GM03348 (cell line): ENCODE measurements around the gene CCDC28B.

Experiments used
- DNase-seq: peaks from one replicate; pipeline ENCODE4 v3.0.0; 2012; ENCODE audit warnings: low spot score

Gene CCDC28B

DNA sequence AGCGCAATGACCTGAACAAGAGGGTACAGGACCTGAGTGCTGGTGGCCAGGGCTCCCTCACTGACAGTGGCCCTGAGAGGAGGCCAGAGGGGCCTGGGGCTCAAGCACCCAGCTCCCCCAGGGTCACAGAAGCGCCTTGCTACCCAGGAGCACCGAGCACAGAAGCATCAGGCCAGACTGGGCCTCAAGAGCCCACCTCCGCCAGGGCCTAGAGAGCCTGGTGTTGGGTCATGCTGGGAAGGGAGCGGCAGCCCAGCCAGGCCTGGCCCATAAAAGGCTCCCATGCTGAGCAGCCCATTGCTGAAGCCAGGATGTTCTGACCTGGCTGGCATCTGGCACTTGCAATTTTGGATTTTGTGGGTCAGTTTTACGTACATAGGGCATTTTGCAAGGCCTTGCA, 5.4 kb upstream of the CCDC28B start:
- DNase-seq, result no peak

DNA sequence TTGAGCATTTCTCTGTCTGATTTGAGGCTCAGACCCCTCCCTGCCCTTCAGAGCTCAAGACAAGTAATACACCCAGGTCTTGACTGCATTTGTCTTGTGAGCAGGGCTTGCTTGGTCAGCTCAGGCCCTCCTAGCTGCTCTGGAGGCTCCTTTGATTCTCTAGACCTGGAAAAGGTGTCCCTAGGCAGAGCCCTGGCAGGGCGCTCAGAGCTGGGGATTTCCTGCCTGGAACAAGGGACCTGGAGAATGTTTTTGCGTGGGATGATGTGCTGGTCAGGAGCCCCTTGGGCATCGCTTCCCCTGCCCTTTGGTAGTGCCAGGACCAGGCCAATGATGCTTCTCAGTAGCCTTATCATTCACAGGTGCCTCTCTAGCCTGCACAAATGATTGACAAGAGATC, 4.9 kb upstream of the CCDC28B start:
- DNase-seq, result no peak

DNA sequence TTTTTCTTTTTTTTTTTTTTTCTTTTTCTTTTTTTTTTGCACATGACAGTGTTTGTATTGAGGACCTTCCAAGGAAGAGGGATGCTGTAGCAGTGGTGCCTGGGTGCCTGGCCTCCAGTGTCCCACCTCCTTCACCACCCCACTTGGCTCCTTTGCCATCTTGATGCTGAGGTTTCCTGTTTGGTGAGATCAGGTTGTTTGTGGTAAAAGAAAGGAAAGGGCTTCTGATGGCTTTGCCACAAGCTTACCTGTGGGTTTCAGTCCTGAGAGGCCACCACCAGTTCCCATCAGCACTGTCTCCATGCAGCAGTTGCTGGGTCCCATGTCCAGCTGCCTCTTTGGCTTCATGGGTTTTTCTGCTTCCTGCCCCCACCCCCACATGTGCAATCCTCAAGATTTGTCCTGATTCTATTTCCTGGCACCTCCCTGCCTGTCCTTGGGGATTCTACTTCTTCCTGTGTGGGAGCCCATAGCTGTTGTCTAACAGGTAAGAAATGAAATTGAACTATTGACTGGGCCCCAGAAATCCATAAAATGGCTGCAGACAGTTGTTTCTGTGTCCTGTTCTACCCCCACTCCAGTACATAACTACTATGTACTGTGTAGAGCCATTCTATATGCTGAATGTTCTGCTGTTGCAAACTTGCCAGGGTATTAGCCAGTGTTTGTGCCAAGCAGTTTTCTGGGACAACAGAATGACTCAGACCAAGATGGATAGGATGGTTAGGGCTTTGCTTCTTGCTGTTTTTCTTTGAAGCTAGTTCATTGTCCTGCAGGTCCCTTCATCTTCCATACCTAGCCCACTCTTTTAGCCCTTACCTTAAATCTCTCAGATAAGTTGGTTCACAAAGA, 4.2 kb upstream of the CCDC28B start:
- no peak for DNase-seq

GRCh38 chr1:32197074-32197473, 3.3 kb upstream of the CCDC28B start:
- no peak for DNase-seq

DNA sequence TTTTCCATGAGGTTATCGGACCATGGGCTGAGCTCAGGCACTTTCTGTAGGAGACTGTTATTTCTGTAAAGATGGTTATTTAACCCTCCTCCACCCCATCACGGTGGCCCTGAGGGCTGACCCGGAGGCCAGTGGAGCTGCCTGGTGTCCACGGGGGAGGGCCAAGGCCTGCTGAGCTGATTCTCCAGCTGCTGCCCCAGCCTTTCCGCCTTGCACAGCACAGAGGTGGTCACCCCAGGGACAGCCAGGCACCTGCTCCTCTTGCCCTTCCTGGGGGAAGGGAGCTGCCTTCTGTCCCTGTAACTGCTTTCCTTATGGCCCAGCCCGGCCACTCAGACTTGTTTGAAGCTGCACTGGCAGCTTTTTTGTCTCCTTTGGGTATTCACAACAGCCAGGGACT, 2.6 kb upstream of the CCDC28B start:
- no peak for DNase-seq

GRCh38 chr1:32198237-32199042, 2.0 kb upstream of the CCDC28B start:
- no peak for DNase-seq

DNA sequence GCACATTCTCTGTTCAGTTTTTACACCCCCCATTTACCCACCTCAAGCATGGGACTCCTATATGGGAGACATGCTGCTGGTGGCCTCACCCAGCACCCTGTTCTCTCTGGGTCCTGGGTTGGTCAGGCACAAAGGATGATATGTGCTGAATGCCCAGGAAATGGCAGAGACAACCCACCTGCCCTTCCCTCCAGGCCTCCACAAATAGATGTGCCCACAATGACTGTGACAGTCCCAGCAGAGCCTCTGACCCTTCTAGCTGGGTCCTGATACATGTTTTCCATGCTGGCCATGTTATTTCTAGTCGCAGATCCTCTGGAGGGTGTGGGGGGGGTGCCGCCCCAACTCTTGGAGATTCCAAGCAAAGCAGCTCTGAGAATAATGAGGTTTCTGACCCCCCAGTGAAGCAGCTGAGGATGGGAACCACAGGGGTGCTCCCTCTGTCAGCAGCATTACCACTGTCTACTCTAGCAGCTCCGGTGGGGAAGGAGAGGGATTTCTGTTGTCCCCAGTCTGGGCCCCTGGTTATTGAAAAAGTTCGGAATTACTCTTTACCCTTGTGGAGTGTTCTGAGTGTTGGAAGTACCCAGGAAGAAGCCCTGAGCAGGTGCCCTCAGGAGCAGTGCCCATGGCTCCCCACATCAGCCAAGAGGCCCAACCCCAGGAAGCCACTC, 1.2 kb upstream of the CCDC28B start:
- no peak for DNase-seq

DNA sequence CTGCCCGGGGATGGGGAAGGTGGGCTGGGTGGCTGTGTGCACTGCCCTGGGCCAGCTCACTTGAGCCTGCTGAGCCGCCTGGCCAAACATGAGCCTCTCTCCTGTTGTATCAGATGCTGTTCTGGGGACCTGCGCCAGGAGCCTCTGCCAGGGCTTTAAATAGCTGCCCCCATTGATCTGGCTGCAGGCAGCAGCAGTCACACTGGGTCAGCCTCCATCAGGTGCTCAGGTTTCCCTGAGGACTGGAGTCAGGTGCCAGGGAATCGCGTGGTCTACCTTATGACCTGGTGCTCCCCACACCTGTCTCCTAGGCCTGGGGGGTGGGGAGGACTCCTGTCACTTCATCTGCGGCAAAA, 700 bp upstream of the CCDC28B start:
- DNase-seq, result no peak

- peak; percentile 79 for DNase-seq
Observed at GRCh38 chr1:32201011-32201855, 838 bp downstream of the CCDC28B start.

DNA sequence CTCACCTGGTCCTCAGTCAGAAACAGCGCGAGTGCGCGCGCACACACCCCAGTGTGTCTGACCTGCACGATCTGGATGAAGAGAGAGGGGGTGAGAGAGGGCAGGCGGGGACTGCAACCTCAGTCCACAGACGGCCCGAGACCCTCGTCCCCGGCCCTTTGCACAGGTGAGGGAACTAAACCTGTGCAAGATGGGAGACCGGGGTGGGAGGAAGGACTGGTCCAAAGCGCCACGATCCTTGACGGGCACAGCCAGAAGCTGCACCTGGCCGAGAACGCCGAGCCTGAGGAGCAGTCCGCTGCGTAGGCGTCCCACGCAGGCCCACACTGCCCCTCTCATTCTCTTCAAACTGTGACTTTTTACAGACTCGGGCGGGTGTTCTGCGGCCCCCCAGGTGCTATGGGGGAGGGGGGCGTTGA, 4.6 kb downstream of the CCDC28B start:
- DNase-seq, result no peak

GRCh38 chr1:32205401-32206370, 5.3 kb downstream of the CCDC28B start, which contains the start of gene IQCC:
Gene IQCC, plus strand, starts transcription at chr1:32205671. Its CDS starts 11 bp downstream, at chr1:32205682.
- peak; percentile 96 for DNase-seq

GRCh38 chr1:32208469-32208868, 8.1 kb downstream of the CCDC28B start:
- no peak for DNase-seq

DNA sequence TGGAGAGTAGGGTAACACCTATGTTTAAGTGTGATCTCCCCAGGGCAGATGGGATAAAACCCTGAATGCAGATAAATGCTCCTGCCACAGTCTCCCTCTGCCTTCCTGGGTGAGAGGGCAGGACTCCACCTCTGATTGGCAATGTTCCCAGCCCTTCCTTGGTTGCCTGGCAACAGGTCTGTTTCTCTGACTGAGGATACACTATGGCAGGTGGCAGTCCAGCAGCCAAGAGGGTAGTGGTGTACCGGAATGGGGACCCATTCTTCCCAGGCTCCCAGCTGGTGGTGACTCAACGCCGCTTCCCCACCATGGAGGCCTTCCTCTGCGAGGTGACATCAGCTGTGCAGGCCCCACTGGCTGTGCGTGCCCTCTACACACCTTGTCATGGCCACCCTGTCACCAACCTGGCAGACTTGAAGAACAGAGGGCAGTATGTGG, 8.5 kb downstream of the CCDC28B start, which contains the start of gene DCDC2B:
TSS of gene DCDC2B (plus strand) at position 199 of the 438 bp plus-strand sequence. CDS start at position 204, 5 bp downstream.
- no peak for DNase-seq

GRCh38 chr1:32215629-32216480, 15.5 kb downstream of the CCDC28B start:
- DNase-seq, result peak; percentile 85

DNA sequence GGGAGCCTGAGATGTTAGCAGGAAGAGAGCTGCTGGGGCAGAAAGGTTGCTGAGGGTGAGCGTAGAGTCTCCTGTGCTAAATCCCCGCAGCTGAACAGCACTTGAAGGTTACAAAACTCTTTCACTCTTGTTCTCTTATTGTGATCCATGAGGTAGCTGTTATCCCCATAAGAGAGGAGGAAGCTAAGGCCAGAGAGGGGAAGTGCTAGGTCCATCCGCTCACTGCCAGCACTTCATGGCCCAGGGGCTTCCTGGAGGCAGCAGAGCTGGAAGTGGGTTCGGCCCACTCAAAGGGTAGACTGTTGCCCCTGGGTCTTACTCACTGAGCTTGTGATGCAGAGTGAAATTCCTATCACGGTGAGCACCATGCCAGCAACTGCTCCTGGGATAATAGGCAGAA, 16.2 kb downstream of the CCDC28B start:
- DNase-seq, result no peak

DNA sequence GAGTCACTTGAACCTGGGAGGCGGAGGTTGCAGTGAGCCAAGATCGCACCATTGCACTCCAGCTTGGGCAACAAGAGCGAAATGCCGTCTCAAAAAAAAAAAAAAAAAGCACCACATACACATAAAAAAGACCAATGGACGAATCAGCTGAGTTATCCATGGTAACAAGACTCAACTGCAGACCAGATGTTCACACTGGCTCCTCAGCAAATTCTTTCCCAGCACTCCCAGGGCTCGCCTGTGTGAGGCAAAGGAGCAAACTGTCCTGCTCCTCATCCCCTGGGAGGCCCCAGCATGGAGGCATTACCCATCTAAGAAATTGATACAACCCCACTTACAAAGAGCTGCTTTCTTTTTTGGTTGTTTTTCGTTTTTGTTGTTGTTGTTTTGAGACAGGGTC, 18.6 kb downstream of the CCDC28B start:
- peak; percentile 67 for DNase-seq

- DNase-seq, result no peak
Observed at GRCh38 chr1:32220746-32221580, 20.6 kb downstream of the CCDC28B start.

DNA sequence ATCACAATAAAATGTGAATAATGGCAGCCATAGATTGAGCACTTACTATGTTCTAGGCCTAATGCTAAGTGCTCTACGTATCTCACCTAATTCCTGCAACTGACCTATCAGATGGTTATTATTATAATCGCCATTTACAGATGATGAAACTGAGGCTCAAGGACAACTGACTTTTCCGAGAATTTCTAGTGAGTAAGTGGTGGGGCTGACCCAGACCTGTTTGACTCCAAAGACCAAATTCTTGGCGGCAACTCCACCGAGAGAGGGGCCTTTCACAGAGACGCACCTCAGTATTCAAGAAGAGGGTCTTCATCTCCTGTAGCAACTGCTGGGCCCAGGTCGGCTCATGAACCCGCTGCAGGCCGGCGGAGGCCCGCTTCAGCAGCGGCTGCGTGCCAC, 21.2 kb downstream of the CCDC28B start:
- DNase-seq, result no peak
